Right lung (tissue), 10 donors: Measurements from ENCODE around the gene SEPTIN2. TPM values are rescaled to one million over a fixed set of nuclear protein-coding genes. Genes with fewer than 3 reads are reported as not detected.
A peak's percentile ranks its signal among the peaks of the same experiment; 100 is the strongest.
"Not testable (repeated sequence)": the region's sequence is repeated elsewhere in the genome, so short reads cannot be mapped to it uniquely, and the experiment has no call there.

Source experiments
- DNase-seq, 2 donors: peaks; one replicate each; pipeline ENCODE4 v3.0.0-alpha.2; 2013
- long read RNA-seq, 8 donors: transcript quantifications; one replicate each; lab custom pipeline, GENCODE V29; 2026
- polyA plus RNA-seq, 5 donors: library from polyadenylated mRNA; unstranded; fragments of 120-200 nt; gene quantifications; one replicate each; pipeline versions ENCODE4 v1.2.1 to v1.2.3, GENCODE V29; 2013; ENCODE audit warnings: inconsistent platforms in 1 of 5, low replicate concordance in 1 of 5; ENCODE audit not compliant: insufficient read length in 5 of 5, insufficient read depth in 1 of 5

The SEPTIN2 gene
- 100 to 1,000 TPM; 464 to 647 (median 546) TPM for polyA plus RNA-seq
- long read RNA-seq, donor 1, transcript SEPT2-238 (4 exons, 740 nt): minor isoform, 17 of 489 reads
- long read RNA-seq, donor 1, transcript SEPT2-203 (13 exons, 3,315 nt): major isoform, 77 of 489 reads
- long read RNA-seq, donor 1, partial matches to known transcripts: 371 of 489 reads
- long read RNA-seq, donor 1, other reads (novel, unspliced or antisense): 13 of 489 reads
- long read RNA-seq, donor 2, transcript SEPT2-203 (13 exons, 3,315 nt): major isoform, 50 of 110 reads
- long read RNA-seq, donor 2, transcript SEPT2-238 (4 exons, 740 nt): minor isoform, 6 of 110 reads
- long read RNA-seq, donor 2, partial matches to known transcripts: 33 of 110 reads
- long read RNA-seq, donor 2, other reads (novel, unspliced or antisense): 15 of 110 reads
- long read RNA-seq, donor 3, transcript SEPT2-203 (13 exons, 3,315 nt): major isoform, 48 of 187 reads
- long read RNA-seq, donor 3, transcript SEPT2-204 (13 exons, 3,701 nt): minor isoform, 5 of 187 reads
- long read RNA-seq, donor 3, transcript SEPT2-238 (4 exons, 740 nt): minor isoform, 21 of 187 reads
- long read RNA-seq, donor 3, partial matches to known transcripts: 90 of 187 reads
- long read RNA-seq, donor 3, other reads (novel, unspliced or antisense): 13 of 187 reads
- long read RNA-seq, donor 4, transcript SEPT2-238 (4 exons, 740 nt): minor isoform, 19 of 156 reads
- long read RNA-seq, donor 4, transcript SEPT2-203 (13 exons, 3,315 nt): major isoform, 53 of 156 reads
- long read RNA-seq, donor 4, partial matches to known transcripts: 68 of 156 reads
- long read RNA-seq, donor 4, other reads (novel, unspliced or antisense): 10 of 156 reads
- long read RNA-seq, donor 5, transcript SEPT2-203 (13 exons, 3,315 nt): major isoform, 78 of 318 reads
- long read RNA-seq, donor 5, transcript SEPT2-238 (4 exons, 740 nt): minor isoform, 27 of 318 reads
- long read RNA-seq, donor 5, partial matches to known transcripts: 189 of 318 reads
- long read RNA-seq, donor 5, other reads (novel, unspliced or antisense): 9 of 318 reads
- long read RNA-seq, donor 6, transcript SEPT2-203 (13 exons, 3,315 nt): major isoform, 58 of 170 reads
- long read RNA-seq, donor 6, transcript SEPT2-238 (4 exons, 740 nt): minor isoform, 25 of 170 reads
- long read RNA-seq, donor 6, partial matches to known transcripts: 67 of 170 reads
- long read RNA-seq, donor 6, other reads (novel, unspliced or antisense): 6 of 170 reads
- long read RNA-seq, donor 7, transcript SEPT2-203 (13 exons, 3,315 nt): major isoform, 67 of 176 reads
- long read RNA-seq, donor 7, transcript SEPT2-238 (4 exons, 740 nt): minor isoform, 22 of 176 reads
- long read RNA-seq, donor 7, partial matches to known transcripts: 58 of 176 reads
- long read RNA-seq, donor 7, other reads (novel, unspliced or antisense): 20 of 176 reads
- long read RNA-seq, donor 8, transcript SEPT2-203 (13 exons, 3,315 nt): major isoform, 23 of 54 reads
- long read RNA-seq, donor 8, partial matches to known transcripts: 19 of 54 reads
- long read RNA-seq, donor 8, other reads (novel, unspliced or antisense): 5 of 54 reads

DNA sequence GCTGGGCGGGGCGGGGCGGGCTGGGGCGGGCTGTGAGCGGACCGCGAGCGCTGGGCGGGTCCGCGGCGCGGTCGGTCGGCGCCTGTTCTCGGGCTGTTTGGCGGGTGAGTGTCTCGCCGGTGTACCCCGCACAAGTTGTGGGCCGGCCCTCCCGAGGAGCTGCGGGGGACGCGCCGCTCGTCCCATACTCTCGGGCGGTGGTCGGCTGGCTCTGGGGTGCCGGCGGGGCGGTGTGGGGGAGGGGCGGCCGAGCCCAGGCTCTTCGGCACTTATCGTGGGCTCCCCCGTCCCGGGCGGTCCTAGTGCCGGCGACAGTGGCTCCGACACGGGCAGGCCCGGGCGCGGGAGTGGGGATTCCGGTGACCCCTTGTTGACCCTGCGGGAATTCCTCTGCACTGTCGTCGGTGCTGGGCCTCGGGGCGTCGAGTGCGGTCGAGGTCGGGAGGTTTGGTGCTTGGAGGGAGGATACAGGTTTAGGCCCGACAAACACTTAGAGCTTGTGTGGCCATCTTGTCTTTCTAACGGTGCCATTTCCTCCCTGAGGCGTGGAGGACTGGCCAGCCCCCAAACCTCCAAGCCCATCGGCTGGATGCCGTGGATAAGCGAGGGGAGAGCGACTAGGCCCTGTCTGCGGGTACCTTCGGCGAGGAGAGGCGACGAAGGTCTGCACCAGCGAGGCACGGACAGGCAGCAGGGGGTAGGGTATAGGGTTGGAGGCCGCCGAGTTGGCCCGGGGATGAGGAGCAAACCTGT lies at the start of gene SEPTIN2:
Gene SEPTIN2 (plus strand): TSS at position 47 of the 753 bp plus-strand sequence. CDS start 8,308 bp downstream, outside the sequence.
- DNase-seq: peak; percentile 83 to 85

GRCh38 chr2:241267249-241268067 lies 48.3 kb upstream of the SEPTIN2 start:
- no peak for DNase-seq

DNA sequence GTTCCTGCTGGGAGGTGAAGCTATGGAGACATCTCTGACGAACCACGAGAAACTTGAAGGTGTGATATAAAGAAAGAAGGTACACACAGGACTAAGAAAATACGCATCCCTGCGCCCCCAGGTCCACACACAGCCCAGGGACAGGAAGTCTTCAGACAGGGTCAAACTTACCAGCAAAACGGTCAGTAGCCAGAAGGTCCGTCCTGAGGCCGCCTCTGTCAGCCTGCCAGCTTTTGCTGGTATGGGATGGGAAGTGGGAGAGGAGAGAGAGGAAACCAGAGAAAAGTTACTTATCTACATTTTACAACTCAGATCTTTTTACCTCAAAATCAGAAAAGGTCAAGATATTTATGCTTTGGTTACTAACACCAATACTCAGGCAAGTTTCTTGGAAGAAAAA lies 47.4 kb upstream of the SEPTIN2 start:
- DNase-seq: no peak

DNA sequence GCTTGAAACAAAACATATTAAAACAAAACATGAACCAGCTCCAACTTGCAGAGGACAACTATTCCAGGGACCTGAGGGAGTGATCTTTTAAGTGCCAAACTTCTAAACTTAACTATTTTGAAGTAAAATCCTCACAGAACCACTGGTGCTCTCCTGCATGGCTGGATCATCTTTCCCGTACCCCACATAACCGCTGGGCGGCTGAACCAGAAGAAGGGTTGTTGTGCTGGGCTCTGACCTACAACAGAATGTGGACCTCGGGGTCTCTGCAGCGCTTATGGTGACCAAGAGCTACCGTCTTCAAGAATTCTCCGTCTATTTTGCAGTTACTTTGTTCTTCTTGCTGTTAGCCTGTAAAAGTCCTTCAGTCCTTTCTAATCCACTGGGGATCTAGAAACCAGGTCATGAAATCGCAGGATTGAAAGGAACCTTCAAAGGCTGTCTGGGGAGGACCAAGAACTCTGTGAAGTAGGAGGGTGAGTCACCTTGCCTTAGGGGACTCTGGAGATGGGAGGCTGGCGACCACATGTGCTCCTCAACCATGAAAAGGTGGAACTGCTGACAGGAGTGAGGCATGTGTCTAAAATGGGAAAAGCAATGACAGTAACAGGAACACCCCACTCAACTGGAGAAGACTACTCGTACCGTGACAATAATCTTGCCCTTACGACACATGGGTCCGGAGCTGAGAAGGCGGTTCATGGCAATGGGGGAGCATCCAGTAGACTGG lies 46.8 kb upstream of the SEPTIN2 start:
- DNase-seq: no peak

- no peak for DNase-seq
Observed at GRCh38 chr2:241269707-241270520, 45.8 kb upstream of the SEPTIN2 start.

- DNase-seq: no peak
Observed at GRCh38 chr2:241270531-241270930, 45.2 kb upstream of the SEPTIN2 start.

DNA sequence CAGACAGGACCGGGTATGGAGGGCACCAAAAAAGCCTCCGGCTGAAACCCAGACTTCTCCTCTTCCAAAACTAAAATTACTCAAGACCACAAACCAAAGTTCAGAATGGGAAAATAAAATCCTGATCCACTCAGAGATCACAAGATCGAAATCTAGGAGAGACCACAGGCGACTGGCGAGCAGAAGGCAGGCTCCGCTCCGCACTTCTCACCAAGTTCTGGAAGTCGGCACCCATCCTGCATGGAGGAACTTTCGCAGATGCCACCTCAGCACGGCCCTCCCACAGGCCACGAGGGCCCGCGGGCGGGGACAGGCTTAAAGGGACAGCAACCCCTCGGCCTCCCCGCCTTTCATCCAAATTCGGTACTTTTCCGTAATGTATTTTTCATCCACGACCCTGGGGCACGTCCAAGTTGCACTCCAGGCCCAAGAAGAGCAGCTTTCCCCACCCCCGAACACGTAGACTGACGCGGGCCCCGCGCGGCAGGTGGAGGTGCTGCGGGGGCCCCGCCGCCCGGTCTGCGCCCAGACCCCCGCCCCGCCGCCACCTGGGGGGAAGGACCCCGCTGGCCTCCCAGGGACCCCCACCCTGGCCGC lies 43.9 kb upstream of the SEPTIN2 start:
- DNase-seq: peak; percentile 66 to 69

- DNase-seq: peak; percentile 59 to 63
Observed at GRCh38 chr2:241272303-241273209, 43.2 kb upstream of the SEPTIN2 start.

DNA sequence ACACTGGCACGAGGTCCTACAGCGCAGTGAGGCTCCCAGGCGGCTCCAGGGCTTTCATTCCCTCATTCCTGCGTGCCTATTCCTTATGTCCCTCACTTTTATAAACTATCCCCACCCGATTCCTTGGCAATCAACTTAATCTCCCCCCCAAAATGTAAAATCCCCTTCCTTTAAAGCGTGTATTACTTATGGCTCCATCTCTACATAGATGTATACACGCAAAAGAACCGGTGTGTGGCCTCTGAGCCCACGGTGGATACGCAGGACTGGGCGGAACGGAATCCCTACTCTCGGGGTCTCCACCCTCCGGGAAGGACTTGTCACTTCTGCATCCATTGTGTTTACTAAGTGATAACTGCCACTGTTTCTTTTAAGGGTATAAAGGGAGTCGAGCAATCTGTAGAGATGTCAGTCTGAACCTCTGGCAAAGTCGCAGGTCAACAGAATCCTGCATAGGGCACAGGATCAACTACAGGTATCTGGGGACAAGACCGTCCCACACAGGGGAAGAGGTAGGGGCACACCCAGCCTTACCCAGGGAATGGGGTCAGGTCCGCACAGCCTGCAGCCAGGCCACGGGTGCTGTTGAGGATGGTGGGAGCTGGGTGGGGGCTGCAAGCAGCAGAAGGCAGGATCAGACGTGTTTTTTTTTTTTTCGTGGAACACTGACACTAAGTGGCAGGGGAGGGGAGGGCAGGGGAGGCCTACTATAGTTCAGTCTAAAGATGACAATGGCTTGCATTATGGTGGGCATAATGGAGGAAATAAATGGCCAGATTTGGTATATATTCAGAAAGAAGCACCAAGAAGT lies 42.3 kb upstream of the SEPTIN2 start:
- no peak for DNase-seq

- no peak for DNase-seq
Observed at GRCh38 chr2:241274127-241274526, 41.6 kb upstream of the SEPTIN2 start.

DNA sequence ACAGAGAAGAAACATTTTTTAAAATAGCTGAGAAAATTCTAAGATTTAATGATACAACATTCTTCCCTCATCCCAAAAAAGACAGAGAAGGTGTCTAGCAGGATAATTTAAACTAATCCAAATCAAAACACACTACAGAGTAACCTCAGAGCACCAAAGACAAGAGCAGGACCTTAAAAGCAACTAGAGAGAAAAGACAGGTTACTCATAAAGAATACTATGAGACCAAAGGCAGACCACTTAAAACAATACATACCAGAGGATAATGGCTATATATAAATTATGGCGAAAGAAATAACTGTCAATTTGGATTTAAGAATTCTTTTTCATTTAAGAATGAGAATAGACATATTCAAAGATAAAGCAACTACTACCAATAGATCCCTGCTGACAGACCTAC lies 40.2 kb upstream of the SEPTIN2 start:
- no peak for DNase-seq

DNA sequence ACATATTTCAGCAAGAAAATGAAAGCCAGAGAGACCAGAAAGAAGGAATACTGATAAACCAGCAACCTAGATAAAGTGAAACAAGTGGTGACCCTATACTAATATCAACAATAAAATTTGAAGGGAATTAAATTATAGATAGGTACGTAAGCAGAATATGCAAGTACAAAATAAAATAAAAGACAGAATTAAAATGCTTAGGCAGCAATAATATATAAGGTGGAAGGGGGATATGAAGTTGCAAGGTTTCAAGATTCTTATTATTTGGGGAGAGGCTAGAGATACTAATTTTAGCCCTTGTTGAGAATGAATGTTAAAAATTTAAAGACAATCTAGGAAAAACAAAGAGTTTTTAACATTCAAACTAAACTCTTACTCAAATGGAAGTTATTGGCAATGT lies 39.8 kb upstream of the SEPTIN2 start:
- DNase-seq: no peak

DNA sequence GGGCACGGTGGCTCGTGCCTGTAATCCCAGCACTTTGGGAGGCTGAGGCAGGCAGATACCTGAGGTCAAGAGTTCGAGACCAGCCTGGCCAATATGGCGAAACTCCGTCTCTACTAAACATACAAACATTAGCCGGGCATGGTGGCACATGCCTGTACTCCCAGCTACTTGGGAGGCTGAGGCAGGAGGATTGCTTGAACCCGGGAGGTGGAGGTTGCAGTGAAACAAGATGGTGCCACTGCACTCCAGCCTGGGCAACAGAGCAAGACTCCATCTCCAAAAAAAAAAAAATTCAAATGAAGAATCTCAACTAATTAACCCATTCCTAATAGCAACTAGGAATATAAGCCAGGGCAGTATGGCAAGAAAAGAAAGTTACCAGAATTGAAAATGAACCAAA lies 37.4 kb upstream of the SEPTIN2 start:
- not testable (repeated sequence) for DNase-seq

DNA sequence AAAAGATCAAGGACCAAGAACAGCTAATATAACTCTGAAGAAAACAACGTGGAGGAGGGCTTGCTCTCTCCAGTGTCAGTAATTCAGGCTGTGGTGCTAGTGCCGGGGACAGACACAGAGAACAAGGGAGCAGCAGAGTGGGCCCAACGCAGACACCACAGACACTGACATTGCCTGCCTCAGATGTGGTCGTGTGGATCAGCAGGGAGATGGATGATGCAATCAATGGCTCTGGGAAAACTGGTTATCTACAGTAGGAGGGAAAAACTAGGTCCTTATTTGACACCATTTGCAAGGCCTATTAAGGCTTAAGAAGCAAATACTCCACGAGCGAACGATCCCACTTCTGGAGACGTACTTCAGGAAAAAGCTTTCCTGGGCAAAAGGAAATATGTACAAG lies 36.3 kb upstream of the SEPTIN2 start:
- no peak for DNase-seq

- DNase-seq: no peak
Observed at GRCh38 chr2:241279828-241280227, 35.9 kb upstream of the SEPTIN2 start.
